Measurements from ENCODE around the gene MGAT5.

DNA sequence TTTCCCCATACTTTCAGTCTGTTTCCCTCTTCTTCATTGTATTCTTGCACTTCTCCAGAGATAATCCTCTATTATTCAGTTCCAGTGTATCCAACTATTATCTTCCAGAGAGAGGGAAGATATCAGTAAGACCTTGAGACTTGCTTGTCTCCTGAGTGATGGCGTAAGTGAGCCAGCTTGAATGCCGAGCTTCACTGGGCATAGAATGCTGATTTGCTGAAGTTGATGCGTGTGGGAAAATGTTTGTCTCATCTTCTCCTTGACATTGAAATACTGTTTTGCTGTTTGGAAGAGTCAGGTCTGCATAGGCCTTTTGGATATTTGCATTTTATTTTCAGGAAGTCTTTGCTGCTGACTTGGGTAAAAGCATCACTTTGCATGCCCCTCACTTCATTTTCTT, 41.1 kb upstream of the MGAT5 start:
- TF ChIP-seq, protein P1, sequence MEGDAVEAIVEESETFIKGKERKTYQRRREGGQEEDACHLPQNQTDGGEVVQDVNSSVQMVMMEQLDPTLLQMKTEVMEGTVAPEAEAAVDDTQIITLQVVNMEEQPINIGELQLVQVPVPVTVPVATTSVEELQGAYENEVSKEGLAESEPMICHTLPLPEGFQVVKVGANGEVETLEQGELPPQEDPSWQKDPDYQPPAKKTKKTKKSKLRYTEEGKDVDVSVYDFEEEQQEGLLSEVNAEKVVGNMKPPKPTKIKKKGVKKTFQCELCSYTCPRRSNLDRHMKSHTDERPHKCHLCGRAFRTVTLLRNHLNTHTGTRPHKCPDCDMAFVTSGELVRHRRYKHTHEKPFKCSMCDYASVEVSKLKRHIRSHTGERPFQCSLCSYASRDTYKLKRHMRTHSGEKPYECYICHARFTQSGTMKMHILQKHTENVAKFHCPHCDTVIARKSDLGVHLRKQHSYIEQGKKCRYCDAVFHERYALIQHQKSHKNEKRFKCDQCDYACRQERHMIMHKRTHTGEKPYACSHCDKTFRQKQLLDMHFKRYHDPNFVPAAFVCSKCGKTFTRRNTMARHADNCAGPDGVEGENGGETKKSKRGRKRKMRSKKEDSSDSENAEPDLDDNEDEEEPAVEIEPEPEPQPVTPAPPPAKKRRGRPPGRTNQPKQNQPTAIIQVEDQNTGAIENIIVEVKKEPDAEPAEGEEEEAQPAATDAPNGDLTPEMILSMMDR (IDR thresholded peaks at IDR 0.05) = no peak
- TF ChIP-seq POLR2A (IDR thresholded peaks at IDR 0.05) = no peak
